HG02981 (cell line): ENCODE results near the gene CAPN12.

Experiments used
- ATAC-seq: cut with Tn5 transposase; IDR thresholded peaks from one replicate; pipeline ENCODE4 v1.9.1; 2021; ENCODE audit warnings: mild to moderate bottlenecking, moderate library complexity; ENCODE audit not compliant: unreplicated experiment

CAPN12 gene

DNA sequence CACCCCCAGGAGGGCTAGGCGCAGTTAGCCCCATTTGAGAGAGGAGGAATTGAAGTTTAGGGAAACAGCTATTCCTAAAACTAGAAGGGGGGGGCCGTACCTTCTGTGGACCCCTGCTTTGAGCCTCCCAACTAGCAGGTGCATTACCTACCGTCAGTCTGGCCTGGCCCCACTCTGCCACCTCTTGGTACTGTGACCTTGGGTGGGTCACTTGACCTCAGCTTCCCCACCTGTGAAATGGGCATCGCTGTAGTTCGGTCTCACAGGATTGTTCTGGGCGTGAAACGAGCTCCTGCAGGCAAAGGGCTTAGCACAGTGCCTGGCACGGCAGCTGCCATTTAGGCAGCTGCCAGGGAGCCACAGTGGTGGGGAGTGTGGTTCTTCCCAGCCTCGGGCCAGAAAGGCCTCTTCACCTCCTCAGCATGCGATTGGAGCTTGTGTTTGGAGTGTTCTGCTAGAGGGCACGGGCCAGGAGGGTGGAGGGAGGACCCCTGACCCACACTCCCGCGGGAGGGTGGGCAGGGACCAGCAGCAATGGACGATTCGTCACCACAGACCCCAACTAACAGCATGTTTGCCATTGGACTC is 32.0 kb downstream of the CAPN12 start:
- no peak for ATAC-seq

DNA sequence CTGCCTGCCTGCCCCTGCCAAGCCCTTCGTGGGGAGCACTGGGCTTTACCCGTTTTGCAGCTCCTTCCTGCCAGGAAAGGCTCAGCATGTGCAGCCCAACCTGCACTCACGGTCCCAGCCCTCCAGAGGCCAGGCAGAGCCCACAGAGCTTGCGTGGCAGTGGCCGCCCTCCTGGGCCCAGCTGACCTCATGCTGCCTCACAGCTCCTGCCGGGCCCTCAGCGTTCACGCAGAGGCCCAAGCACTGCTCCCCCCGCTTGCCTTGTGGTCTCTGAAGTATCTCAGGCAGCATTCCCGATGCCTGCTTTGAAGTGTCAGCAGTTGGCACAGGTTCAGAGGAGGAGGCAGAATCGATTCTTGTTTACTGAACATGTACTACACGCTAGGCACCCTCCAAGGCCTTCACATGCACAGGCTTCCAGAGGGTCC is 32.5 kb downstream of the CAPN12 start:
- no peak for ATAC-seq

DNA sequence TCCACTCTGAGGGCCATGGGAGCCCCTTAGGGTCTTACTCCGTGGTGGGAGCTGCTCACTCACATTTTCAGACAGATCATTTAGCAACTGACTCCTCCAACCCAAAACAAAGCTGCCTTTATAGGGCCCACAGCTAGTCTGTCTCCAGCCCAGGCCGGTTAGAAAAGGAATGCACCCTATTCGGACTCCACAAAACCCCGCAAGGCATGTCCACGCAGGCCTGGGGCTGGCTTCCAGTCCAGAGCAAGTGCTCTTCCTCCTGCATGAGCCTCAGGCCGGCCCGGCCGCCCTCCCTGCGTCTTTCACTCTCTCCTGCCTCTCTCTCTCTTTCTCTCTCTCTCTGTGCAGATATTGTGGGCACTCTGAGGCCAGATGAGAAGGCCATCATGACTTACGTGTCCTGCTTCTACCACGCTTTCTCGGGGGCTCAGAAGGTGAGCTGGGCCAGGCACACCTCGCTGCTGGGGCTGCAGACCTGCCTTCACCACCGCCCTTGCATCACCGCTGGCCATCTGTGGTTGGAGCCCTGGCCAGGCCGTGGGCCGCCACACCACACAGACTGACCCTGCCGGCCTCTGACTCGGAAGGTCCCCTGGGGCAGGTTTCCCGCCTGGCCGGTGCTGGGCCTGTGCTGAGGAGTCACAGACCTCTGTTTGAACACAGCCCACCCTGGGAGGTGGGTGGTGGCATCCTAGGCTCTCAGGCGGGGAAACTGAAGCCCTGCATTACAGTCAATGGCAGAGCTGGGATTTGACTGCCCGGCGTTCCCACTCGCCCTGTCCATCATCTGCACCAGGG is 33.1 kb downstream of the CAPN12 start:
- no peak for ATAC-seq

DNA sequence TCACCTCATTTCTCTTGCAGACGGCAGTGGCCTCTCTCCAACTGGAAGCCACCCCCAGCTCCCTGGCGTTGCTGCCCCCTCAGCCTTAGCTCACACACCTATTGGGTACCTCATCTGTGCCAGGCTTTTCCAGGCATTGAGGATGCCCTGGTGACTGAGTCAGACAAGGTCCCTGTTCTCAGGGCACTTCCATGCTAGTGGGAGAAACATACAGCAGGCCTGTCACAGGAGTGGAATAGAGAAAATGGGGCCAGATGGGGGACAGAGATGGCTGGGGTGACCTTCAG is 33.9 kb downstream of the CAPN12 start:
- ATAC-seq: no peak

DNA sequence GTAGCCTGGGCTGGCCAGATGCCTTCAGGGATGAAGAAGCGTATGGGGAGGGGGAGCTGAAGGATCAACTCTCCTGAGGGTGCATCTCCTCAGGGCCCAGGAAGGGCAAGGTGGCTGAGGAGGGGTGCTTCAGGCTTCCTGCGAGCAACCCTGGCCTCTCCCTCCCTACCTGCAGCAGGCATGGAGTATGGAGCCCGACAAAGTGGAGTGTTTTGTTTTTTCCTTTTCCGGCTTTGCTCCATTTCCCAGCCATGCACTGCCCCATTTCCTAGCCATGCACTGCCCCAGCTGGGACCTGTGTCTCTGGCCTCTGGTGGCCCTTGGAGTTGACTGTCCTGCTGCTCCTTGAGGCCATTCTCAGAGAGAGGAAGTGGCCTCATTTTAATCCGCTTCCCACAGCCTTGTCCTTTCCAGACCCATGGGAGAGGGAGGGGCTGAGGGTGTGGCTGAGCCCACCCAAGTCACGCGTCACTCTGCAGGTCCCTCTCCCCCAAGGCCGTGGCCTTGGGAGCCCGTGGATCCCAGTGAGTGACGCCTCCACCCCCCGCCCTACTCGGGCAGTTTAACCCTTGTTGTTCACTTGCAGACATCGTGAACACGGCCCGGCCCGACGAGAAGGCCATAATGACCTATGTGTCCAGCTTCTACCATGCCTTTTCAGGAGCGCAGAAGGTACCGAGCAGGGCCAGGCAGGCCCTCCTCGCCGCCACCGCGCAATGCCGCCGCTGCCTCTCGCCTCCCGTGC is 34.4 kb downstream of the CAPN12 start:
- no peak for ATAC-seq

DNA sequence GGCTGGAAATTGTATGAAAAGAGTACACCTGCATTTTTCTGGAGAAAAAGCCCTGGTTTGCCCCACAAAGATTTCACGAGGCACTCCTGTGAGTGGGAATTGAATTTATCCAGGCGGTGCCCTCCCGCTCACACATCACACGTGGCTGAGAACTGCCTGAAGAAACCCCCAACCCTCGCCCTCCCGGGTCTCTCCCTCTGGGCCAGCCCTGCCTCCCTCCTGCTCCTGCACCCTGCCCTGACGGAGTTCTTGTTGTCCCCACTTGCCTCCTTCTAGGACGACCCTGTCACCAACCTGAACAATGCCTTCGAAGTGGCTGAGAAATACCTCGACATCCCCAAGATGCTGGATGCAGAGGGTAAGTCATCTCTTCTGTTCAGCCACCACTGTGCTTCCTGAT is 35.2 kb downstream of the CAPN12 start:
- no peak for ATAC-seq

DNA sequence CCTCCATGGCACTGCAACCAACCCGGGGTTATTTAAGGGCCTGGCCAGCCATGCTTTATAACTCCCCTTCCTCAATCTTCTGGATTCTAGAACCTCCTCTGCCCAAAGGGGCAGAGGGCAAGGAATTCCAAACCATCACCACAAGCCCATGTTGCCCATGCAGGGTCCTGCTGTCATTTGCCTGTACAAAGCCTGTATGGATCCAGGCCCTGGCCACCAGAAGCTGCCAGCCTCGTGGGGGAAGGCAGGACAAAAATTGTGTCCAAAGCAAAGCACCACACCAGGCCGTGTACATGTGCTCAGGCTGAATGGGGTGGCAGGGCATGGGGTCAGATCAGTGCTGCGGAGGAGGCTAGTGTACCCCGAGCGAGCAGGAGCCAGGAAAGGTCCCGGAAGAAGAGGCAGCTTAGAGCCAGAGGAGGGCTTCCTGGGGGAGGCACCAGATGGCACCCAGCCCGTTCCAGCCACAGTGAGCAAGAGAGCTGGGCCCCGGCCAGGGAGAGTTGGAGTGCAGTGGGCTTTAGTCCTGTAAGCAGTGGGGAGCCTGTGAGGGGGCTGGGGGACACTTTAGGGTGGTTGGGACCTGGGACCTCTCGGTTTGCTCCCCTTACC is 35.8 kb downstream of the CAPN12 start:
- ATAC-seq: no peak

DNA sequence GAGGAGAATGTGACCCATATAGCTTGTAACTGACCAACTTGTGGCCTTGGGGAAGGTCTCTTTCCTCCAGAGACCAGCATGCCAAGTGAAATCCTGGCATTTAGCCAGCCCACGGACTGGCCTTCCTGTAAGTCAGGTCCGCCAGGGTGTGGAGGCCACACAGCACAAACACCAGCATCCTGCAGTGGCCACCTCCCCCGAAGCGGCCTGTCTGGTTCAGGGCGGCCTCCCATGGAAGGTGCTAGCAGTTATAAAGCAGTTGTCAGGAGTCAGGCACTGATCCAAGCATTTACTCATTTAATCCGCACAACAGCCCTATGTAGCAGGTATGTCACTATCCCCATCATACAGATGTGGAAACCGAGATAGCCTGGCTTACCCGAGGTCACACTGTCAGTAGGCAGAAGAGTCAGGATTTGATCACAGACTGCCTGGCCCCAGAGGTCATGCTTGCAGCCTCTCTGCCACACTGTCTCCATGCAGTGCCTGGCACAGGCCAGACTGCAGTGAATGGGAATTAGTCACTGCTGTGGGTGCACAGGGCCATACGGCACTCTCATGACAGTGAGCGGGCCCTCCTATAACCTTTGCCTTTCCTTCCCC is 36.7 kb downstream of the CAPN12 start:
- ATAC-seq: no peak

DNA sequence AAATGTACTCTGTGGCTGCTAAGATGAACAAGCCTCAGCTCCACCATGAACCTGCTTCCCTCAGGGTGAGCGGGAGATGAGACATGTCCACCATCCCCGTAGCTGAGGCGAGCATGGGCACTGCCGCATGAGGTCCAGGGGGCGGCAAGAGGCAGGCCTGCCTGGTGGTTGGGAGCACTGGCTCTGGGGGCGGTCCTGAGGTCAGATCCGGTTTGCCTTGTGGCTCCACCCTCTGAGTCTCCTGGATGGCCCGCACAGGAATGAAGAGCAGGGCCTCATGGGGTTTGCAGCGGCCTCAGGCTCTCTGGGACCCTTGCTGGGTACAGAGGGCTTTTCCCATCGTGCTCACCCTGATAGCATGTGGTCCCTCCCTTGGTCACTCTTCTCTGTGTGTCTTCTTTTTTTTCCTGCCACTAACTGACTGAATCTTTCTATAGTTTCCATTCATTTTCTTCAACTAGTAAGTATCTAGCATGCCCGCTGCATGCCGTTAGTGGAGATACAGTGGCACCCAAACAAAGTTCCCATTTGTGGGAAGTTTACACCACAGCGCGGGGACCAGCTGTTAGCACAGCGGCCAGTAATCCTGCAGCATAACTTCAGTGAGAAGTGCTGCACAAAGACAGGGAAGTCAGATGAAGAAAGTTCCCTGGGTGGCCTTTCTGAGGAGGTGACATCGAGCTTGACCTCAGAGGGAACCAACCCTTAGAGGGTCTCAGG is 37.3 kb downstream of the CAPN12 start:
- ATAC-seq: no peak

DNA sequence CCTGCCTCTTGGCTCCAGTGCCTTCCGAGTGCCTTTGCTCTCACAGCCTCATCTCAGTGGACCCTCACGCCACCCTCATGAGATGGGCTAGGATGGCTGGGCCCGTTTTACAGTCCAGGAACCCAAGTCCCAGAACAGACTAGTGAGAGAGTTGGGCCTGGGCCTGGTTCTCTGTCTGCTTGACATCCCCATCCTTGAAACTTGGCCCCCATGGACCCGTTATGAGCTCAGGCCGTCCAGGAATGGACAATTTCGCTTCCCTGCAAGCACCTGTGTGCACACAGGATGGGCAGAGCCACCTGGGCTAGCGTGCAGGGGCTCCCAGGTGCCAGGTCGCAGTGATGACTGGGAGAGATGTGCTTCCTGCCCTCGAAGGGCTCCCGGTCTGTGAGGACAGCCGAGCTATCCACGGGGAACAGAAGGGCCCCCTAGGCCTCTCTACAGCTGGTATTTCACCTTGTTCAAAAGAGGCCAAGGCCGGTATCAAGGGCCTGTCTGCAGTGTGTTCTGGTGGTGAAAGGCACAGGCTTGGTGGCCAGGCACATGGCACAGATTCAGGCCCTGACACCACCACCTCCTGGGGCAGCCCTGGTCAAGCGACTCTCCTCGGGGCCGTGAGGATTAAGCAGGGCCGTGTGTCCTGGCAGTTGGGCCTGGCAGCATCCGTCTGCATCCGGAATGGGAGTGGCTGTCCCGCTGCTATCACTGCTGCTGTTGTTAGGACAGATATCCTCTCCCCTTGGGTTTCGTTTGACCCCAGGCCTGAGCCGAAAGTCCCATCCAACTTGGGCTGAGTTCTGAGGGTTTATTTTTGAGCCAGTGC is 38.9 kb downstream of the CAPN12 start:
- ATAC-seq: no peak

DNA sequence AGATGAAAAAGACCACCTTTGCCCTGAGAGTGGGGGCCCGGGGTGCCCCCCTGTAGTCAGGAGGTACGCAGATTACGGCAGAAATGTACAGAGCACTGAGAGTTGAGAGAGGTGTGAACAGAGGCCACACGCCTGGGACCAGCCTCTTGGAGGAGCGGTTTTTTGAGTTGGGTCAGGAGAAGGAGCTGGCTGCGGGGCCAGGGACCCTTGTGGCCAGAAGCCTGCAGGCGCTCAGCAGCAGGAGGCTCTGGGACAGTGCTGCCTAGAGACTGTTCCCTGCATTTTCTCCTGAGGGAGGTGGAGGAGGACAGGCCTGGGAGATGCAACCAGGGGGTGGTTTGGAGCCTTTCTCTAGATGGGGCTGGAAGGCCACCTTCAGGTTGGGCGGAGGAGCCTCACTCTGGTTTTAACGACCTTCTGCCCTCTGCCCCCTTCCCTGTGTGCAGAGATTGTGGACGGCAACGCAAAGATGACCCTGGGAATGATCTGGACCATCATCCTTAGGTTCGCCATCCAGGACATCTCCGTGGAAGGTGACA is 39.7 kb downstream of the CAPN12 start:
- ATAC-seq: no peak

DNA sequence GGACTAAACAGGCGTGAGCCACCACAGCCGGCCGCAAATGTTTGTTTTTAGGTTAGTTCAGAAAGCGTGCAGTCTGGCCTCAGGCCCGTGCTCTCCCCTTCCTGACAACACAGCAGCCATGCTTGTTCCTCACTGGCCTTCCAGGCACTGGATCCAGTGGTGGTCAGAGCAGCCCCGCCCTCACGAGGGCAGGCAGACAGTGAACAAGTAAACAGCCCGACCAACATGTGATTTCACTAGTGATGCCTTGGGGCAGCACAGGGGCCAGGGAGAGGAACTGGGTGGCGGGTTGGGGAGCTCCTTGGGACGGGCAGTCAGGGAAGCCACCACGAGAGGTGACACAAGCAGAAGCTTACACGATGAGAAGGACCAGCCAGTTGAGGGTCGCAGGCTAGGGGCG is 40.8 kb downstream of the CAPN12 start:
- no peak for ATAC-seq

DNA sequence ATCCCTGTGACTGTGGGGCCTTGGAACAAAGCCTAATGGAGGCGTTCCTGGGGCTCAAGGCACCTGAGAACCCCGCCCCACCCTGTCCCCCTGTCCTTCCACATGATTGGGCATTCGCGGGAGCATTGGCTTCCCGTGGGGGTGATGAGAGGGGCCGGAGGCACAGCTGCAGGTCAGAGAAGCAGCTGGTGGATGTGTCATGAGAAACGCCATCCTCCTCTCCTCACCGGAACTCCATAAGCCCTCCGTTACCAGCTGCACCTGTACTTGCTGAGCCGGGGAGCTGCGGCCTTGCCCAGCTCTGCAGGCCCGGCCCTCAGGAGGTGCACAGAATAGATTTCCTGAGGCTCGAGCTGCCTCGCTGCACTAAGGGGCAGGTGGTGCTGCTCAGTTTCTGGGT is 42.0 kb downstream of the CAPN12 start:
- ATAC-seq: no peak

DNA sequence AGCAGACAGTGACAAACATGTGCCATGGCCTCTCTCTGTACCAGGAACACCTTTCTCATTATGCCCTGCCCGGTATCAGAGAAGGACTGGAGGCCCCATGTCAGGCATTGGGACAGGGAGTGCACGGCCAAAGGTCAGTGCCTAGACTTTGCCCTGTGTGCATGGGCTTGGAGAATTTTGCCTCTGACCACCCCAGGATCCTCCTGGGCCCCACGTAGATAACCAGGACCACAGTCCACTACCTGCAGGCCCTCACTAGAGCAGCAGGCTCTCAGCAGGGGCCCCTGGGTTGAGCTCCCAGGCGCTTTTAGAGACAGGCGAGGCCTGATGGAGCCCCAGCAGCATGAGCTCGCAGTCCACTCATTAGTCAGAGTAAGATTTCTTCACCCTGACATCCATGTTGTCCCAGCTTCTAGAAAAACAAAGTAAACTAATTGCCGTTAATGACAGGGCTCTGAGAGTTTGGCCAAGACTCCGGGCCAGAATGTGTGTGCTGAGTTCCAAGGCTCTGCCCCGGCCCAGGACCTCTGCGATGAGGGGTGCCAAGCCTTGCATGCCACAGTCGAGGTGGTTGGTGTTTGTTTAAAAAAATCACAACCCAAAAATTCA is 42.7 kb downstream of the CAPN12 start:
- no peak for ATAC-seq

DNA sequence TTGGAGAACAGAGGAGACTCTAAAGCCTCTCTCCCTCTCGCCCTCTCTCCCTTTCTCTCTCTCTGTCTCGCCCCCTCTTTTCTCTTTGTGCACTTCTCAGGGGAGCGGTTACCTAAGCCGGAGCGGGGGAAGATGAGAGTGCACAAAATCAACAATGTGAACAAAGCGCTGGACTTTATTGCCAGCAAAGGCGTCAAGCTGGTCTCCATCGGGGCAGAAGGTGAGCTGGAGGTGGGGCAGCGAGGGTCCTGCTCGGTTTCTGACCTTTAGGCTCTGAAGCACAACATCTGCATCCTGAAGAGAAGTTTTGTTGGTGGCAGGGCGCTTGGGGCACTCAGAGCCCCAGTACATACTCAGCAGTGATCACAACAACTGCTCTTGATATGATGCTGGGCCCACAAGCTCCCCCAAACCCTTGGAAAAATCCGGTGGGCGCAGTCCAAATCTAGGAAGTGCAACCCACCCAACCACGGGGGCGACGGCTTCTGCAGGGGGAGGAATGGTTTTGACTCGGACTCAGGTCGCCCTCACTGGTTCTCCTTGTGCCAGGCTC is 43.3 kb downstream of the CAPN12 start:
- ATAC-seq: no peak

DNA sequence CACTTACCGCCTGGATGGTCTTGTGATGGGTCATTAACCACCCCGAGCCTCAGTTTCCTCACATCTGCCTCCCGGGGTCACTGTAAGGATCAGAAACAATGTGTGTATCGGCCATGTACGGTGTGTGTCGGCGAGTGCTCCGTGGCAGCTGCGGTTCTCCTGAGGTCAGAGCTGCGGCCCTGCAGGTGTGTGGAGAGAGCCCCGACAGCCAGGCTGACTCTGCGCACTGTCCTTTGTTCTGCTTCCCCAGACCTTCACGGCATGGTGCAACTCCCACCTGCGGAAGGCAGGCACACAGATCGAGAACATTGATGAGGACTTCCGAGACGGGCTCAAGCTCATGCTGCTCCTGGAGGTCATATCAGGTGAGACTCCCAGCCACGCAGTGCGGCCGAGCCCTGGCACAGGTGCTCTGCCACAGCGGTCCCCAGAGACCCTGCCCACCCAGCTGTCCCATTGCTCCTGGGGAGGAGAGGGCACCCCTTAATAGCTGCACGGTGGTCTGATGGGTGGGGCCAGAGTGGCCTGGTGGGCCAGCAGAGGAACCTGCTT is 43.8 kb downstream of the CAPN12 start:
- ATAC-seq: no peak

DNA sequence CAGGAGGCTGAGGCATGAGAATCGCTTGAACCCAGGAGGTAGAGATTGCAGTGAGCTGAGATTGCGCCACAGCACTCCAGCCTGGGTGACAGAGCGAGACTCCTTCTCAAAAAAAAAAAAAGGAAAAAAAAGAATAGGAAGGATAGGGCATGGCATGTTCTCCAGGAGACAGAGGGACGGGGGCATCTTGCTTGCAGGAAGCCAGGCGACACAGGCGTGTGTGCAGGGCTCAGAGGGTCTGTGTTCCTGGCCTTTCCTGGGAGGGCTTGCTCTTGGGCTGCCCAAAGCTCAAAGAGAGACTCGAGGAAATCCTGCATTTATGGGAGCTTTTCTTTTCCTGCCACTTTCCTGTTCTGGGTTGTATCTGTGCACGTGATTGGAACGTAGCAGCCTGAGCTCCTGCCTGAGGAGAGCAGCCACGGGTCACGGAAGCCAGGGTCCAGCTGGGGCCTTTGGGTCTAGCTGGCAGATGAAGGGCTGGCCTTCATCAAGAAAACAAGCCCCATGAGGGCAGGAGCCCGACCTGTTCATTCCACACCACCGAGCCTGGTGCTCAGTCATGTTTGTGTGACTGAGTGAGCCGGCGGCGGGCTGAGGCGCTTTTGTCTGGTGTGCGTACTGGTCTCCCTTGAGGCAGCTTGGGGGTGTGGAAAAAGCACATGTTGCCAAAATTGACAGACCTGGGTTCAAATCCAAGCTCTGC is 44.5 kb downstream of the CAPN12 start:
- no peak for ATAC-seq

DNA sequence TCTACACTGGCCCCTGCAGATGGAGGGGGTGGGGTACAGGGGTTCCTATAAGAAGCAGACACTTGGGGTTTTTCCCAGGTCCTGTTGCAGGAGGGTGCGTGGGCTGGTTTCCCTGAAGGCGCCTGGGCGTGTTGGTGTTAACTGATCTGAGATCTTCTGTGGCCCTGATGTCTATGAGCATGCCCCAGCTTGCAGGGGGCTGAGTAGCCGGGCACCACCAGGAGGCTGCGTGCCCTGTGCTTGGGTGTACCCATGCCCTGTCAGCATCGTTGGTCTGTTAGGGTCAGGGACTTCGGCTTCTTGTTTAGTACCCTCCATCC is 45.3 kb downstream of the CAPN12 start:
- no peak for ATAC-seq
